Glomerular visceral epithelial cell (primary cell): ENCODE measurements around the gene PAN3.
"Not testable (repeated sequence)": the region's sequence is repeated elsewhere in the genome, so short reads cannot be mapped to it uniquely, and the experiment has no call there.

ENCODE experiments used
- DNase-seq: peaks from one replicate; pipeline ENCODE4 v3.0.0-alpha.2; 2016; ENCODE audit errors: extremely low spot score

The PAN3 gene

GRCh38 chr13:28136916-28137315, 1.4 kb upstream of the PAN3 start:
- DNase-seq: no peak

- no peak for DNase-seq
Observed at GRCh38 chr13:28137596-28137995, 749 bp upstream of the PAN3 start.

GRCh38 chr13:28138756-28139470, 568 bp downstream of the PAN3 start:
- peak; percentile 92 for DNase-seq

GRCh38 chr13:28140433-28141125, 2.2 kb downstream of the PAN3 start:
- DNase-seq: peak; percentile 24

GRCh38 chr13:28141542-28141941, 3.2 kb downstream of the PAN3 start:
- not testable (repeated sequence) for DNase-seq

- no peak for DNase-seq
Observed at GRCh38 chr13:28145049-28145448, 6.7 kb downstream of the PAN3 start.

GRCh38 chr13:28147495-28147894, 9.2 kb downstream of the PAN3 start:
- no peak for DNase-seq

- DNase-seq: no peak
Observed at GRCh38 chr13:28159057-28159456, 20.7 kb downstream of the PAN3 start.

GRCh38 chr13:28161370-28161769, 23.0 kb downstream of the PAN3 start:
- peak; percentile 58 for DNase-seq

- no peak for DNase-seq
Observed at GRCh38 chr13:28163587-28163986, 25.2 kb downstream of the PAN3 start.

GRCh38 chr13:28166257-28166656, 27.9 kb downstream of the PAN3 start:
- DNase-seq: no peak

- DNase-seq: no peak
Observed at GRCh38 chr13:28171266-28171665, 32.9 kb downstream of the PAN3 start.

- DNase-seq: no peak
Observed at GRCh38 chr13:28172947-28173346, 34.6 kb downstream of the PAN3 start.

GRCh38 chr13:28173793-28174192, 35.4 kb downstream of the PAN3 start:
- no peak for DNase-seq

GRCh38 chr13:28177327-28177726, 39.0 kb downstream of the PAN3 start:
- DNase-seq: no peak

GRCh38 chr13:28177877-28178276, 39.5 kb downstream of the PAN3 start:
- DNase-seq: no peak

- no peak for DNase-seq
Observed at GRCh38 chr13:28179974-28180373, 41.6 kb downstream of the PAN3 start.

GRCh38 chr13:28181413-28181812, 43.1 kb downstream of the PAN3 start:
- no peak for DNase-seq

GRCh38 chr13:28185256-28185655, 46.9 kb downstream of the PAN3 start:
- no peak for DNase-seq

GRCh38 chr13:28199089-28199488, 60.7 kb downstream of the PAN3 start:
- no peak for DNase-seq

GRCh38 chr13:28204043-28204442, 65.7 kb downstream of the PAN3 start:
- DNase-seq: no peak

GRCh38 chr13:28204690-28205443, 66.5 kb downstream of the PAN3 start:
- DNase-seq: no peak

- no peak for DNase-seq
Observed at GRCh38 chr13:28218679-28219078, 80.3 kb downstream of the PAN3 start.
